GM12892 (cell line): Measurements from ENCODE around the gene SLC38A10.

ENCODE experiments used
- POLR2A ChIP-seq: IDR thresholded peaks from 2 replicates; pipeline ENCODE4 v1.6.1; 2011; ENCODE audit warnings: low read depth, low read length, control low read depth
- POLR2AphosphoS5 ChIP-seq: IDR thresholded peaks from 2 replicates; pipeline ENCODE4 v1.6.1; 2011; ENCODE audit warnings: low read depth, low read length, control low read depth
- TAF1 ChIP-seq: IDR thresholded peaks from 2 replicates; pipeline ENCODE4 v1.6.1; 2011; ENCODE audit warnings: low read depth, mild to moderate bottlenecking, control low read depth, low read length, borderline replicate concordance

GRCh38 chr17:81323083-81323369 lies 27.9 kb upstream of the SLC38A10 start:
- TF ChIP-seq POLR2AphosphoS5: no peak
- TF ChIP-seq POLR2A: no peak
- no peak for TF ChIP-seq TAF1
